NCI-H2227 treated with DMSO at 0.1 percent for 48 hours (cell line): ENCODE data around the gene MTURN.
"Not testable (repeated sequence)": the region's sequence is repeated elsewhere in the genome, so short reads cannot be mapped to it uniquely, and the experiment has no call there.

Source experiments
- DNase-seq: peaks from one replicate; lab custom pipeline; 2025; lab: John Stamatoyannopoulos, UW

The MTURN gene

DNA sequence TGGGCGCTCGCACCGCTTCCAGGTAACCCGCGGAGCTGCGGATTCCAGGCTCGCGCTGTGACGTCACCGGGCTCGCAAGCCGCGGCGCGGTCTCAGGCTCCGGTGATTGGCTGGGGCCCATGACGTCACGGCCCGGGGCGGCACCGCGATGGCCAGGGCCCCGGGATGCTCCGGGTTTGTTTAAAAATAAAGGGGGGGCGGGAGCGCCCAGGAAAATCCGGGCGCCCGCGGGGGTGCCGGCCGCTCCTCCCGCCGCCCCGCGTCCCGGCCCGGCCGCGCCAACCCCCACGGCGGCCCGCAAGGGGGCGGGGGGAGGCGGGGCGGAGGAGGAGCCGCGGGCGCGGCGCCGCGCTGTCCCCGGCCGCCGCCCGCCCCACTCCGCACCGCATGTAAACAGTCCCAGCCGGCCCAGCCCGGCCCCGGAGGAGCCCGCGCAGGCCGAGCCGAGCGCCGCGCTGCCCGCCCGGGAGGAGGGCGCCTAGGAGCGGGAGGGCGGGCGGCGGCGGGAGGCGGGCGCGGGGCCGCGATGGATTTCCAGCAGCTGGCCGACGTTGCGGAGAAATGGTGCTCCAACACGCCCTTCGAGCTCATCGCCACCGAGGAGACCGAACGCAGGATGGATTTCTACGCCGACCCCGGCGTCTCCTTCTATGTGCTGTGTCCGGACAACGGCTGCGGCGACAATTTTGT is at the start of gene MTURN:
MTURN (plus strand) TSS at position 376 of the 690 bp plus-strand sequence; CDS start at position 527, 151 bp downstream.
- DNase-seq = peak; percentile 85

DNA sequence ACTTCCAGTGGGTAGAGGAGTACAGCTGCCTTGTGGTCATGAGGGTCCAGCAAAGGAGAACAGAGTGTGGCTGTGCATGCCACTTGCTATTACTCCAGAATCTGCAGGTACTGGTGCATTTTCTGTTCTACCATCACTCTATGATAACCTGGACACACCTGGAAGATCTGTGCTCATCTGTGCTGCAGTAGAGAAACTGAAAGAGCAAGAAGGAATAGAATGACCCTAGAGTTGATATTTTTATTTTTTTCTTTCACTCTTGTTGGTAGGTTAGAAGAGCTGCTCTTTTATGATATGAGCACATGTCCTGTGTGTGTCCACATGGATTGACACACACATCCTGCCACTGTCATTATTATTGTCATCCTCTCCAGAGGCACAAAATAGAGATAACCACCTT is 48.3 kb upstream of the MTURN start:
- DNase-seq = no peak

DNA sequence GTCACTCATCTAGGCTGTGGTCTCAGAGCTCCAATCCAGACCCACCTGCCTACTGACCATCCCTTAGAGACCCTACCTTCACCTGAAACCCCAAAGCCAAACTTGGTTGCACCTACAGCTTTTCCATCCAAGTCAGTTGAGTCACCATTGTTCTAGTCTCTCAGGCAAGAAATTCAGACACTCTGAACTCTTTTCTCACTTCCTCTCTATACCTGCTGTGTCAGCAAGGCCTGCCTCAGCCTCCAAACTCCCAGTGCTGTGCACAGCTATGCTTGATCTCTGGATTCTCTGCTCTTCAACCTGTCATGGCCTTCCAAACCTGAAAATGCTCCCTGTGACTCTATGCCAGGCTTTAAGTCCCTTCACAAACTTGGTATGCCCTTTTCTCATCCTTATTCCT is 47.4 kb upstream of the MTURN start:
- DNase-seq = no peak

DNA sequence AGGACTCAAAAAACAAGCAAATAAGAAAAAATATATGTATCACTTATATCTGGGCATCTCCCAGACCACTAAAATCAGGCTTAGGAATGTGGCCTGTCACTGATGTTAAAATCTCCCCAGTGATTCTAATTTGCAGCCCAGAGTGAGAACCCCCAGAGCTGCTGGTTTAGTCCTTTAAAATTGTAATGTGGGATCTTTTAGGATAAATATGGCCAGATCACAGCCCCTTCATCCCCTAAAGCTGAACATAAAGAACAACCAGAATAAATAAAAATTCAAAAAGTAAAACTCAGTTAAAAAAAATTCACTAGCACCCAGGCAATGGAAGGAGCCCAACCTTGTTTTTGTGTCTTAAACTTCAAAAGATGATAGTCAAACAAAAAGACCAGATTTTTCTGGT is 46.4 kb upstream of the MTURN start:
- DNase-seq = no peak

DNA sequence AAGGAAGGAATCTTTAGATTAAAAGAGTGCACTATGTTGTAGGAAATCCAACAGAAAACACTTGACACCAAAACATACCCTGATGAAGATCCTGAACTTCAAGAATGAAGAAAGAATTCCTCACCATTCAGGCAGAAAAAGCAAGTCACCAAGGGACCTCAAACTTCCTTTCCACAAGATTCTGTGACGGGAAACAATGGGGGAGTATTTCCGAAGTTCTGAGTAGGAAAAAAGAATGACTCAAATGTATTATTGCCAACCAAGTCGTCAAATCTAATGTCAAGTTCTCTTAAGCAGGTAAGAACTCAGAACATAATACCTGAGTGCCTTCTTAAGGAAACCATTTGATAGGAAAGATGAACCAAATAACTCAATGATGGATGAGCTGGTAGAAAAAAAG is 44.7 kb upstream of the MTURN start:
- no peak for DNase-seq

DNA sequence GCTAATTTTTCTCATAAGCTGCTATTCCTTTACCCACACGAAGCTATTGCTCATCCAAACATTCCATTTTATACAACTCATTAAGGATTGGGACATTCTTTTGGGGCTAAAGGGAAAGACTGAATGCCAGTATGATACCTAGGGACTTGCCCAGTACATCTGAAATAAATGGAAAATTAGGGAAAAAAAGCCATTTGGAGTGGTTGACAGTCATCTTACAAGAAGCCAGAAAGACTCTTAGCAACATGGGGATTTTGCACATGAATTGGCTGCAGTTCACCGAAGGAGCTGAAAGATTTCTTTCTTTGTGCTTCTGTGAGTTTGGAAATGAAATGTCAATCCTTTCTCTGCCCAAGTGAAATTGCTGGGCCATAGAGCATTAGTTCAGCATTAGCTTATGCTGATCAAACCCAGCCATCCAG is 43.3 kb upstream of the MTURN start:
- DNase-seq = no peak

DNA sequence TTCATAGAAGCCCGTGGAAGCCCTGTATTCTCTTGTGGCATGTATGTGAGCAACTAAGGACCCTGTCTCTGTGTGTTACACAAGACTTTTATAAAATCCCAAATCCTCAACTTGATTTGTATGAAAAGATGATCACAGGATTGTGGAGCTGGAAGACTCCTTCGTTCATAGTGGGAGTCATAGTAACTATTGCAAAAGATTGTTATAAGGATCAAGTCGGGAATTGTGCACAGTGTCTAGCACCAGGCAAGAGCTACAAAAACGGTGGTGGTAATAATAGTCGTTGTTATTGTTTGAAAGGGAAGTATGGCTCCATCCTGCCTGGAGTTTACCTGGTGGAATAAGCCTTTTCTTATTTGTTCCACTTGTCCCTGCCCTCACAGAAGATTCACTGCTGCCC is 42.8 kb upstream of the MTURN start:
- DNase-seq = no peak

DNA sequence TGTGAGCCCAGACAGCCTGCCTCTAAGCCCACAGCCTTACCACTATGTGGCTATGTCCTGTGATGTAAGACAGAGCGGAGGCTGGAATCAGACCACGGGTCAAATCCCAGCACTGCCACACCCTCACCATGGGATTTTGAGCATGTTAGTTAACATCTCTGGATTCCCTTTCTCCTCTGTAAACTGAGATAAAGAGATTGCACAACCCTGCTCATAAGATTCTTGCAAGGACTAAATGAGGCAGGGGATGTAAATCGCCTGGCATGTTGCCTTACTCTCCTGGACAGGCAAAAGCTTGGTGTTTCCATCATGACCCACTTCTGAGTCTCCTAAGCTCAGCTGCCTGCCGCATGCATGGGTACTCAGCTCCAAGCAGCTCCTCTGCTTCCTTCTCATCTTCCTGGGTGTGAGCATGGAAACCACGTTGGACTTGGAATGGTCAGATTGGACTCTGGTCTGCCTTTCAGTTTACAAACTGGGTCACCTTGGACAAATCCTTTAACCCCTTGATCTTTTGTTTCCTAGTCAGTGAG is 41.3 kb upstream of the MTURN start:
- DNase-seq = no peak

DNA sequence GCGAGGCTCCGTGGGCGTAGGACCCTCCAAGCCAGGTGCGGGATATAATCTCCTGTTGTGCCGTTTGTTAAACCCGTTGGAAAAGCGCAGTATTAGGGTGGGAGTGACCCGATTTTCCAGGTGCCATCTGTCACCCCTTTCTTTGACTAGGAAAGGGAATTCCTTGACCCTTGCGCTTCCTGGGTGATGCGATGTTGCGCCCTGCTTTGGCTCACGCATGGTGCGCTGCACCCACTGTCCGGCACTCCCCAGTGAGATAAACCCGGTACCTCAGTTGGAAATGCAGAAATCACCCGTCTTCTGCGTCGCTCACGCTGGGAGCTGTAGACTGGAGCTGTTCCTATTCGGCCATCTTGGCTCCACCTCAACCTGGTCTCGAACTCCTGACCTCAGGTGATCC is 36.2 kb upstream of the MTURN start:
- not testable (repeated sequence) for DNase-seq

DNA sequence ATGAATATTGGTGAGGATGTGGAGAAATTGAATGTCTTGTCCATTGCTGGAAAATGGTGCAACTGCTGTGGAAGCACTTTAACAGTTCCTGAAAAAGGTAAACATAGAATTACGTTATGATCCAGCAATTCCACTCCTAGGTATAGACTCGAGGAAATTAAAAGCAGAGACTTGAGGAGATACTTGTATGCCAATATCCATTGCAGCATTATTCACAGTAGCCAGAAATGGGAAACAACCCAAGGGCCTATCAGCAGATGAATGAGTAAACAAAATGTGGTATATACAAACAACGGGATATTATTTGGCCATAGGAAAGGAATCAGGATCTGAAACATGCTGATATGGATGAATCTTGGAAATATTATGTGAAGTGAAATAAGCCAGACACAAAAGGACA is 32.5 kb upstream of the MTURN start:
- no peak for DNase-seq

DNA sequence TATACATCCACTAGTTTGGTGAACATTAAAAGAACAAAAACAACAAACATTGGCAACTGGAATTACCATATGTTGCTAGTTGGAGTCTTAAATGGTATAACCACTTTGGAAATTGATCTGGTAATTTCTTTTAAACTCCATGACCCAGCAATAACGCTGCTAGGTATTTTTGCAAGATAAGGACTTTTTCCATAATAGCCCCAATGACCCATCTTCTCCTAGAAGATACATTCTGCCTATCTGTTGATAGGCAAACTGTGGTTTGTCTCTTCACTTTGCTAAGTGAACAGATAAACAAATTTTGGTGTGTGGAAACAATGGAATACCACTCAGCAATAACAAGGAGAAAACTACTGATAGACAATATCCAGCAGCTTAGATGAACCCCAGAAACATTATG is 30.6 kb upstream of the MTURN start:
- DNase-seq = no peak

DNA sequence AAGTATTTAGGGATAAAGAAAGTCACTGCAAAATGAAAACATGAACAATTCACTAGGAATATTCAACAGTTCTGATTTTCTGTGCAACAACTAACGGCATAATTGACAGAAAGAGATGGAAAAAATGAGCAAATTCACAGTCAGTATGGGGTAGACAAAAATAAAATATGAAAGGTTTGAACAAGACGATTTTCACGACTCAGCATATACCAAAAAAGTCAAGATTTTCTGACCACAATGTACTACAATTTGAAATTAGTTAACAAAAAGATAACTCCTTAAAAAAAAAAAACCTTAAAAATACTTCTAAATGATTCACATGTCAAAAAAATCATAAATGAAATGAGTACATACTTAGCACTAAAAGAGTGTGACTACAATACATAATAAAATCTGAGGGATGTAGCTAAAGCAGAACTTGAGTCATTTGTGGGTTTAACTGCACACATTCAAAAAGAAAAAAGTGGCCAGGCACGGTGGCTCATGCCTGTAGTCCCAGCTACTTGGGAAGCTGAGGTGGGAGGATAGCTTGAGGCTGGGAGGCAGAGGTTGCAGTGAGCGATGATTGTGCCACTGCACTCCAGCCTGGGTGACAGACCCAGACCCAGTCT is 22.6 kb upstream of the MTURN start:
- no peak for DNase-seq

DNA sequence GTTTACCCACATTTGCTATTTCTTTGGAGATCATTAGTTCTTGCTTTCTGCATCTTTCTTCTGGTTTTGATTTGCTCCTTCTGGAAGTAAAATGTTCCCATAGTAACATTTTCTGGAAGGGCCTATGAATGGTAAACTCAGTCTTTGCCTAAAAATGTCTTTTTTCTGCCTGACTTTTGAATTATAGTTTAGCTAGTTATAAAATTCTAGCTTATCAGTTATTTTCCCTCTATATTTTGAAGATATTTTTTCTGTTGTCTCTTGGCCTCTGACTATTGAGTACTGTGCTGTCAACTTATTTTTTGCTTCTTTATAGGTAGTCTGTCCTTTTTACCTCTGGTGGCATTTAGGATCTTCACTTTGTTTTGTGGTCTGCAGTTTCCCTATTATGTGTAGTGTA is 21.6 kb upstream of the MTURN start:
- DNase-seq = no peak

DNA sequence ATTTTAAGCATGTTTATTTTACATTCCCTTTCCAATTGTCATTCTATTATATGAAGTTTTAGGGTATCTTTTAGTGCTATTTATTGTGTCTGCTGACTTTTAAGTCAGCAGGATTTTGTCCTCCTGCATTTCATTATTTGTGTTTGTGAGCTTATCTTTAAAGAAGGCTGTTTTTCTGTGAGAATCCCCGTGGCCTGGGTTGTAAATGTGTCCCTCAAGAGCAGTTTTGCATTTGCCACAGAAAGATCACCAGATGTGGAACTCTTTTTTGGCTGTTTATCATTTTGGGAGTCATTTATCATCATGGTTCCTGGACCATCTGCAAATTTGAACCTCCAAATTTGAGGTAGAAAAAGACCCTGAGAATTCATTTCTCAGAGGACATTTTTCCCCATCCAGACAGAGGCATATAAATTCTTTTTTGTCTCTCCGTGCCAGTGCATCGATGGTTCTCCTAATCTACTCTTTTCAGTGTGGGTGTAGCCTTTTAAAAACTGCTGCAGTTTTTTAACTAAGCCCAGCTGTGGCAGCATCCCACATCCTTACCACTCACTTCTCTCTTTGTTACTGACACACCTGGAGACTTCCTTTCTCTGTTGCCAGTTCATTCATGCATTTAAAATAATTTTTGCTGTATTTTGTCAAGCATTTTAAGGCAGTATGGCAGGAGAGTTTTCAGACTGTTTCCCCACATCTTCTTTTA is 20.1 kb upstream of the MTURN start:
- DNase-seq = no peak

DNA sequence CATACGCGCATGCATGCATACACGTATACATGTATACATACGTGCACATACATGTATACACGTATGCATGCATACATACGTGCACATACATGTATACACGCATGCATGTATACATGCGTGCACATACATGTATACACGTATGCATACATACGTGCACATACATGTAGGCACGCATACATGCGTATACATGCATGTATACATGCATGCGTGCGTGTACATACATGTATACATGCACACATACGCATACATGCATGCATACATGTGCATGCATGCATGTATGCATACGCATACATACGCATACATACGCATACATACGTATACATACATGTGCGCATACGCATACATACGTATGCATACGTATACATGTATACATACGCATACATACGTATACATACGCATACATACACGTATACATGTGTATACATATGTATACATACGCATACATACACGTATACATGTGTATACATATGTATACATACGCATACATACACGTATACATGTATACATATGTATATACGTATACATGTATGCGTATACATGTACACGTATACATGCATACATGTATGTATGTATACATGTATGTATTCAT is 19.0 kb upstream of the MTURN start:
- no peak for DNase-seq

DNA sequence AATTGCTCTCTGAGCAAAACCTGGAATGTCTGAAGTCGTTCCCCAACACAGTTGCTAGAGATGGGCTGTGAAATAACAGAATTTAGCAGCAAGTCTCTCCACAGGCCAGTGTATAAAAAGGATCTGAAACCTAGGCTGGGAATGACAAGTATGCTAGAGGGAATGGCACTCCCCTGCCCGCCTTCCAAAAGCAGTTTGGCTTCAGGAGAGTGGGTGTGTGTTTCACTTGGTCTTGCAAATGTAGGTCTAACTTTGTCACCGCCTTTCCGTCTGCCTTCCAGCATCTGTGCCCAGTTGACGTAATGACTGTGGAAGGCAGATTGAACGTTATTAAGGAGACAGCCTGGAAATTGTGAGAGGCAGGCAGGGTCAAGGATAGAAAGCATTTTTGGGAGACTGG is 18.0 kb upstream of the MTURN start:
- peak; percentile 73 for DNase-seq

DNA sequence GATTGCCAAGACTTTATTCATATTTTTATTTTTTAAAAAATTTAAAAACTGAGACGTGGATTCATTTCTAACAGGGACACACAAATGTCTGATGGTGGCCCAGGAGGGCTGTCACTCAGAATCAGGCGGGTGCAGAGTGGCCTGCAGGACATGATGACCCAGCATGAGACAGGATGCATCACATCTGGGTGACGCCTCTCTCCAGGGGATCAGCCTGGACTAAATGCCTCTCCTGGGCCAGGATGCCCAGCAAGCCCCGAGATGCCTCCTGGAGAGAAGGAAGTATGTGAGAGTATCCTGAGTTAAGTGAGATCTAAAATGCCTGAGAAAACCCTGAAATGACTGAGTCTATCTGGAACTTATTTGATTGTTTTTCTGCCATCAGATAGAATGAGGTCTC is 16.9 kb upstream of the MTURN start:
- DNase-seq = no peak

DNA sequence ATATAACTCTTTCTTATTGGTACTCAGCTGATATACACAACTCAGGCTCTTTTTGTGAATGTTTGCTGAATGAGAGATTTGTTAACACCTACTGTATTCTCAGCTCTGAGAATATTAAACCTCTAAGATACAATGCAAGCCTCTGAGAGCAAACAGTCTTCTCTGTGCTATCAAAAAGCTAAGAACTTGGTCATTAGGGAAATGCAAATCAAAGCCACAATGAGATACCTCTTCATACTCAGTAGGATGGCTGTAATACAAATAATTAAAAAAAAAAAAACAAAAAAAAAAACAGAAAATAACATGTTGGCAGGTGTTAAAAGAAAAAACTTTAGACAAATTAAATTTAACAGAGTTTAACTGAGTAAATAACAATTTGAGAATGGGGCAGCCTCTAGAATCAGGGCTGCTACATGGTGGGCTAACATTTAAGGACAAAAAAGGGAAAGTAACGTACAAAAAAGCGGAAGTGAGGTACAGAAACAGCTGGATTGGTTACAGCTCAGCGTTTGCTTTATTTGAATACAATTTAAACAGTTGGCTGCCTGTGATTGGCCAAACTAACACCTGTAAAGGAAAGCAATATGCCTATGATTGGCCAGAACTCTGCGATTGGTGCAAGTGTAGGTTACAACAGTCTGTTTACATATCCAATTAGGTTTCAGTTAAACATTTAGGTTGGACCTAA is 14.8 kb upstream of the MTURN start:
- no peak for DNase-seq

DNA sequence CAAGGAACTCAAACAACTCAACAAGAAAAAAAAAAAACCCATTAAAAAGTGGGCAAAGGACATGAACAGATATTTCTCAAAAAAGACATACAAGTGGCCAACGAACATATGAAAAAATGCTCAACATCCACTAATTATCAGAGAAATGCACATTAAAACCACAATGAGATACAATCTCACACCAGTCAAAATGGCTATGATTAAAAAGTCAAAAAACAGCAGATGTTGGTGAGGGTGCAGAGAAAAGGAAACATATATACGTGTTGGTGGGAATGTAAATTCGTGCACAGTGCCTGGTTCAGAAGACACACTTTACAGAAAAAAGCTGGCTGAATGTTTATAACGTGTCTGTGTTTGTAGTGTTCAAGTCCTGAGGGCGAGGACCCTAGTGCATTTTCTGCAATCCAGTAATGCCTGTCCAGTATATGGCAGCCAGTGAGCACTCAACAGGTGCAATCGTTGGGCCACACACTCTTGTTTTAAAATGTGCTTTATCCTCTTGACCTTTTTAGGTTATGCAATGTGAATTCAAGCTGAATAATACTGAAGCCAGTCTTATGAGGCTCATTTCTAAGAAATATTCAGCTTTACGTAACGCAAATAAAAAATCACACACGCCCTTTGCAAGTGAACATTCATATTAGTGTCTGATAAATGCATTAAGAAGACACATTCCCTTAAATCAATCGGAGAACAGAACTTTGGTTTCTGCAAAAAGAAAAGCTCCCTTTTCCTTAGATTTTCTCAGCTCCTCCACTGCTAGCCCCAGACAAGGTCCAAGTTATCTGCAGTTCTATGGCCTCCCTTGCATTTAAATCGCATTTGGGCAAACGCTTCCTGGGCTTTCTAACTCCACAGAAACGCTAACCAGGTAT is 813 bp upstream of the MTURN start:
- DNase-seq = no peak

DNA sequence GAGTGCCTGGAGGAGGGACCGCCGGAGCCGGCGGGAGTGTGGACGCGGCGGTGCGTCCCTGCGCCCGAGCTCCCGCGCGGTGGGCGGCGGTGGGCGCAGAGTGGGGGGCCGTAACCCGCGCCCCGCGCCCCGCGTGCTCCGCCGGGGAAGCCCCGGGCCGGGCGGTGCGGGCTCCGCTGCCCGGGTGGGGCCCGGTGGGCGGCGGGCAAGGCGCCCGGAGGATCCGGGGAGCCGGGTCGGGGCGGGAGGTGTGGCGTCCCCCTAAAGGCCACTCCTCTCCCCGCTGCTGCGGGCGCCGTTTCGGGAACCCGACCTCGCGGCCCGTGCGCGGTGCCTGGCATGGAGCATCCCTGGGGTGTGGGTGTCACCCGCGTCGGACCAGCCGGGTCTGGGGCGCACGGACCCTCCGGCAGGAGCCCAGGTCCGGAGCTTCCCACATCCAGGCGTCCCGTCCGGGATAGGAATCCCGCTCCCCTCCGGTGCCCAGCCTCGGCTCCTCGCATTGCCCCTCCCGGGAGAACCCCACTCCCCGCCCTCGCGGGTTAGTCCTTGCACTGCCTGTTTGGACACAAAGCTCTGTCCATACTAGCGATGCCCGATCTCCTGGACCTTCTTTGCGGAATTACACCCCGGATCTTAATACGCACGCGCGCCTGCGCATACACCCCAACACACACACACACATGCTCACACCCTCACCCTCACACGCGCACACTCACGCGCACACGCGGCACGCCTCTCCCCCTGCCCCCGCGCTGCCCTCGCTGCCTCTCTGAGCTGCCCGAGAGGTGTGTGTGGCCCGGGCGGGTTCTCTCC is 723 bp downstream of the MTURN start:
- peak; percentile 63 for DNase-seq
